Mesothelial cell of epicardium (in vitro differentiated cells): ENCODE data around the gene TRIM47. TPM values are rescaled to one million over a fixed set of nuclear protein-coding genes. Genes with fewer than 3 reads are reported as not detected.

Experiments
- DNase-seq, 2 experiments: peaks; one replicate each; pipeline ENCODE4 v3.0.0; 2021; ENCODE audit warnings: low spot score in 2 of 2; ENCODE audit not compliant: unreplicated experiment in 2 of 2
- H3K27ac Mint-ChIP-seq: 2 replicates; pipeline ENCODE4 v1.8.0; 2021; ENCODE audit warnings: mixed read lengths
- H3K27me3 Mint-ChIP-seq: 2 replicates; pipeline ENCODE4 v1.8.0; 2021; ENCODE audit warnings: low read depth, mixed read lengths
- H3K36me3 Mint-ChIP-seq: 2 replicates; pipeline ENCODE4 v1.8.0; 2021; ENCODE audit warnings: mixed read lengths
- H3K4me1 Mint-ChIP-seq: 2 replicates; pipeline ENCODE4 v1.8.0; 2021; ENCODE audit warnings: mixed read lengths
- H3K4me3 Mint-ChIP-seq: 2 replicates; pipeline ENCODE4 v1.8.0; 2021; ENCODE audit warnings: mild to moderate bottlenecking, moderate library complexity, mixed read lengths
- H3K9me3 Mint-ChIP-seq: 2 replicates; pipeline ENCODE4 v1.8.0; 2021; ENCODE audit warnings: mixed read lengths
- total RNA-seq: library from RNA; stranded (reverse); gene quantifications from 3 replicates; pipeline ENCODE4 v1.2.1, GENCODE V29; 2021
- TF ChIP-seq, protein P1 (sequence below): fragments of 200-600 bp; sonication (generic); IDR thresholded peaks from one replicate; pipeline ENCODE4 v1.5.0; 2021; ENCODE audit warnings: antibody characterized with exemption; ENCODE audit not compliant: unreplicated experiment

Gene TRIM47
- total RNA-seq, 1 donor from 2014 or later: 2.9 TPM

DNA sequence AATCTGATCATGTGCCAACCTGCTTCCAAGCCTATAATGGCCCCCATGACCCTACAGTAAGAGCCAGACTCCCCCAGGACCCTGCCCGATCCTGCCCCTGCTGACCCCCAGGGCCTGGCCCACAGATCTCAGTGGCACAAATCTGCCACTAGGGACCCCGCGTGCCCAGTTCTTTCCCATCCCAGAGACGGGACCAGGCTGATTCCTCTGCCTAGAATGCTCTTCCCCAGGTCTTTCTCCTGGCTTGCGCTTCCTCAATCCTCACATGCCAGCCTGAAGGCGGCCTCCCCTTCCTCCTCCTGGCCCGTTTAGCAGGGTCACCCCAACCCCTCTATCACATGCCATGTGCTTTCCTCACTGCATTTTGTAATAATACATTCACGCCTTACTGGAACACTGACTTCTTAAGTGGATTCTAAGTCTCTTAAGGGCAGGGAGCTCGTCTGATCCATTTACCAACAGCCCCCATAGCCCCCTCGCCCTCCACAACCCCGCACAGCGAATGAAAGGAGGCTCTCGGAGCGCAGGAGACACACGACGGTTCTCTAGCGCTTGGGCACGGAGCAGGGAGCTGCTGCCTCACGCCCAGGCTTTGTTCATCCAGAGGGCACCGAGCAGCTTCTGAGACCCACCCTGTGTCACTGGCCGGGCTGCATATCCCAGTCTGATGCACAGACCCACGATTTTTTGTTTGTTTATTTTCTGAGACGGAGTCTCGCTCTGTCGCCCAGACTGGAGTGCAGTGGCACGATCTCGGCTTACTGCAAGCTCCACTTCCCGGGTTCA lies 17.2 kb upstream of the TRIM47 start:
- Mint-ChIP-seq H3K9me3 (no peaks in the 10 kb centered on the region), H3K27ac (peak overlapping the region; percentile 56), H3K36me3 (peaks cover 11% of the 10 kb centered on the region), H3K4me3 (peak overlapping the region; percentile 71), H3K27me3 (no peaks in the 10 kb centered on the region), H3K4me1 (peaks cover 21% of the 10 kb centered on the region)
- TF ChIP-seq, protein P1, sequence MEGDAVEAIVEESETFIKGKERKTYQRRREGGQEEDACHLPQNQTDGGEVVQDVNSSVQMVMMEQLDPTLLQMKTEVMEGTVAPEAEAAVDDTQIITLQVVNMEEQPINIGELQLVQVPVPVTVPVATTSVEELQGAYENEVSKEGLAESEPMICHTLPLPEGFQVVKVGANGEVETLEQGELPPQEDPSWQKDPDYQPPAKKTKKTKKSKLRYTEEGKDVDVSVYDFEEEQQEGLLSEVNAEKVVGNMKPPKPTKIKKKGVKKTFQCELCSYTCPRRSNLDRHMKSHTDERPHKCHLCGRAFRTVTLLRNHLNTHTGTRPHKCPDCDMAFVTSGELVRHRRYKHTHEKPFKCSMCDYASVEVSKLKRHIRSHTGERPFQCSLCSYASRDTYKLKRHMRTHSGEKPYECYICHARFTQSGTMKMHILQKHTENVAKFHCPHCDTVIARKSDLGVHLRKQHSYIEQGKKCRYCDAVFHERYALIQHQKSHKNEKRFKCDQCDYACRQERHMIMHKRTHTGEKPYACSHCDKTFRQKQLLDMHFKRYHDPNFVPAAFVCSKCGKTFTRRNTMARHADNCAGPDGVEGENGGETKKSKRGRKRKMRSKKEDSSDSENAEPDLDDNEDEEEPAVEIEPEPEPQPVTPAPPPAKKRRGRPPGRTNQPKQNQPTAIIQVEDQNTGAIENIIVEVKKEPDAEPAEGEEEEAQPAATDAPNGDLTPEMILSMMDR: no peak
- no peak for DNase-seq

DNA sequence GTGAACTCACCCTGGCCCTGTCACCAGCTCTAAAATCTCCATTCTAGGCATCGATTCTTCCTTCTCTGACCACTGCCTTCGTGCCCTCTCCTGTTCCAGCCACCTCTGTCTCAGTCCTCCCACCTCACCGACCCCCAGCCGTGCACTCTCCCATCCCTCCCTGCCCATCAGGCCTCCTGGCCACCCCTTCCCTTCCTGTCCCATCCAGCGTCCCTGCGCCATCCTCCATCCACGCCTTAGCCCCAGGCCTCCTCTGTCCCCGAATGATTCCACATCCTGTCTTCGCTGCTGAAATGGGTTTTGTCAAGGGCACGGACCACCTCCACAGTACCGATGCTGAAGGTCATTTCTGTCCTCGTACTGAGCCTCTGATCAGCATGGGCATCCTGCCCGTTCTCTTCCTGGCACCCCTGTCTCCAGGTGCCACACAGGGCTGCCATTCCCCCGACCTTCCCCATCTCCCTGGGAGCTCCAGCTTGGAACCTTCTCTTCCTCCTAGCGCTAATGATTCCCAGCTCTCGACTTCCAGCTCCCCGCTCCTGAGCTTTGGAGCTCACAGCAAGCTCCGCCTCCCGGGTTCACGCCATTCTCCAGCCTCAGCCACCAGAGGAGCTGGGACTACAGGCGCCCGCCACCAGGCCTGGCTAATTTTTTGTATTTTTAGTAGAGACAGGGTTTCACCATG lies 15.8 kb upstream of the TRIM47 start:
- peak overlapping the region; percentile 27 for H3K4me3 Mint-ChIP-seq
- no peak for DNase-seq
- H3K9me3 Mint-ChIP-seq: no peaks in the 10 kb centered on the region
- TF ChIP-seq, protein P1: no peak
- no peaks in the 10 kb centered on the region for H3K27me3 Mint-ChIP-seq
- H3K4me1 Mint-ChIP-seq: peaks cover 21% of the 10 kb centered on the region
- H3K36me3 Mint-ChIP-seq: peaks cover 9% of the 10 kb centered on the region
- H3K27ac Mint-ChIP-seq: no peak overlapping the region

DNA sequence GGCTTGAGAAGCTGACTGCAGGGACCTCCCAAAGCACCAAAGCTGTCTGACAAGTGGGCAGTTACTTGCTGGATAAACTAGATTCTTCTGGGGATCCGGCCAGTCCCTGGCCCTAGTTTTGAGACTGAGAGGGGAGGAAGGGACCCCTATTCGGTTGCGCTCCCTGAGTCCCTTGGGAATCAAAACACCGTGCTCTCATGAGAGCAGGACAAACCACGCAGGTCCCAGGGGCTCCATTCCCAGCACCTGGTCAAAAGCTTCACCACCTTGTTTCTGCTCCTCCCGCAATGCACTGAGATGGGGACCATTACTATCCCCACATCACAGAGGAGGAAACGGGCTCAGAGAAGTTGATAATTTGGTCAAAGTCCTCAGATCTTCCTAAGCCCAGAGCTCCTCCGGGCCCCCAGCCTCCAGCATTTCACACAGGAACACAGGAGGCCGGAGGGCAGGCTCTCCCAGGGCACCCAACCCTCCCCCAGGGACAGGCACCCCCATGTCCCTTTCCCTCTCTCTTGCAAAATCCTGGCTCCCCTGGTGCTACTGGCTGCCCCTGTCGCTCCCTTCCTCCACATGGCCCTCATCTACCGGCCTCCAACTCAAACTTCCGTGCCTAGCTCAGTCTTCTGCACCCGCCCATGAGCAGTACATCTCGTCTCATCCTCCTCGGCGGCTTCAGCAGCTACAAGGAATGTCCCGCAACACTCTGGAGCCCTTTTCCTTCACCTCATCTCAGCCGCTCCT lies 15.1 kb upstream of the TRIM47 start:
- Mint-ChIP-seq H3K27me3 (no peaks in the 10 kb centered on the region), H3K4me3 (peak overlapping the region; percentile 27), H3K4me1 (peaks cover 21% of the 10 kb centered on the region), H3K36me3 (peaks cover 6% of the 10 kb centered on the region), H3K27ac (no peak overlapping the region), H3K9me3 (no peaks in the 10 kb centered on the region)
- TF ChIP-seq, protein P1: no peak
- no peak for DNase-seq

DNA sequence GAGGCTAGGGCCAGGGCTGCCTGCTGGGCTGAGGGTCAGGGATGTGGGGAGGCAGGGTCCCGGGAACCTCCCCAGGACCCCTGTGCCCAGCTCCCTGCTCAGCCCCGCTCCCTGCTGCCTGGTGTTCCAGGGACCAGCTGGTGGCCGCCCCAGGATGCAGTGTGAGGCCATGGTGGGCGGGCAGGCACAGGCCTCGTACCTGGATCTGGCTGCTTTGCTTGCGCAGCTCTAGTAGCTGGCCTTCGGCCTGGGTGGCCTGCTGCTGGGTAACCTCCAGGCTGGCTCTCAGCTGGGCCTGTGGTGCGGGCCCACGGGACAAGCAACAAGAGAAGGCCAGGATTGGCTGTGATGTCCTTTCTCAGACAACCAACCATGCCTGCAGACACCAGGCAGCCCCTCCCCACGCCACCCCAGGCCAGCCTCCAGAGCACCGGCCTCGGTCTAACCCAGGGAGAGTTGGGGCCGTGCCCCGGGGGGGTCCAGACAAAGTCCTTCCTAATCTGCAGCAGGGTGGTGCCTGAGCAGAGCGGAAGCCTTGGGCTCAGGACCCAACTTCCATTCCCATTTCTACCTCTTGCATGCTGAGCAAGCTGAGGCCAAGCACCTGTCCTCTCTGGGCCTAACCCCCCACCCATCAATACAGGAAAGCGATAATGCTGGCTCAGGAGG lies 14.3 kb upstream of the TRIM47 start:
- H3K4me1 Mint-ChIP-seq: peaks cover 21% of the 10 kb centered on the region
- no peaks in the 10 kb centered on the region for H3K9me3 Mint-ChIP-seq
- TF ChIP-seq, protein P1: no peak
- no peak overlapping the region for H3K27ac Mint-ChIP-seq
- DNase-seq: no peak
- H3K4me3 Mint-ChIP-seq: no peak overlapping the region
- no peaks in the 10 kb centered on the region for H3K27me3 Mint-ChIP-seq
- H3K36me3 Mint-ChIP-seq: peaks cover 6% of the 10 kb centered on the region
